ENCODE results near the gene RNF144B.
"Not testable (repeated sequence)": the region's sequence is repeated elsewhere in the genome, so short reads cannot be mapped to it uniquely, and the experiment has no call there.

RNF144B gene

GRCh38 chr6:18441251-18441979 is 54.3 kb downstream of the RNF144B start:
- Histone ChIP-seq H3K4me3 (no peak overlapping the region), H3K9ac (peak overlapping the region in 2 of 11 experiments; percentile 6 to 24; a peak in 2 of 22 replicates), H3K27ac (peak overlapping the region in 2 of 11 experiments; percentile 43 to 66; a peak in 3 of 22 replicates), H4K20me1 (peaks cover 0 to 7% (median 0%) of the 10 kb centered on the region in 11 experiments; a peak in 2 of 22 replicates), H3K4me2 (peak overlapping the region in 2 of 11 experiments; percentile 61 to 77; a peak in 4 of 22 replicates), H3K36me3 (peaks cover 0 to 74% (median 0%) of the 10 kb centered on the region in 11 experiments; a peak in 4 of 22 replicates), H3K9me3 (replicated peaks in 1 of 11) (peaks cover 0 to 5% (median 0%) of the 10 kb centered on the region in 11 experiments; a peak in 2 of 22 replicates), H3K4me1 (peaks cover 0 to 100% (median 0%) of the 10 kb centered on the region in 10 experiments; a peak in 7 of 20 replicates), H3K27me3 (no peaks in the 10 kb centered on the region)
- TF ChIP-seq Cebpa-rat (IDR thresholded peaks at IDR 0.05) = no peak

- no peak for TF ChIP-seq Cebpa-rat (IDR thresholded peaks at IDR 0.05)
- H3K27ac ChIP-seq = peak overlapping the region in 2 of 11 experiments; percentile 74 to 83; a peak in 3 of 22 replicates
- peaks cover 0 to 61% (median 0%) of the 10 kb centered on the region in 11 experiments; a peak in 4 of 22 replicates for H3K36me3 ChIP-seq
- no peaks in the 10 kb centered on the region for H3K9me3 ChIP-seq (replicated peaks in 1 of 11)
- H3K4me1 ChIP-seq = peaks cover 0 to 100% (median 0%) of the 10 kb centered on the region in 10 experiments; a peak in 5 of 20 replicates
- H3K4me2 ChIP-seq = peak overlapping the region in 2 of 11 experiments; percentile 72 to 77; a peak in 4 of 22 replicates
- no peak overlapping the region for H3K4me3 ChIP-seq
- peak overlapping the region in 1 of 11 experiments; percentile 68; a peak in 1 of 22 replicates for H3K9ac ChIP-seq
- H4K20me1 ChIP-seq = peaks cover 0 to 29% (median 0%) of the 10 kb centered on the region in 11 experiments; a peak in 3 of 22 replicates
- no peaks in the 10 kb centered on the region for H3K27me3 ChIP-seq
Observed at GRCh38 chr6:18444111-18444510, 57.0 kb downstream of the RNF144B start.

GRCh38 chr6:18445228-18445627 is 58.1 kb downstream of the RNF144B start:
- peak overlapping the region in 2 of 11 experiments; percentile 72 to 77; a peak in 4 of 22 replicates for H3K4me2 ChIP-seq
- no peaks in the 10 kb centered on the region for H3K27me3 ChIP-seq
- no peak for TF ChIP-seq Cebpa-rat (IDR thresholded peaks at IDR 0.05)
- H3K27ac ChIP-seq = peak overlapping the region in 3 of 11 experiments; percentile 18 to 83 (median 74); a peak in 5 of 22 replicates
- peaks cover 0 to 50% (median 0%) of the 10 kb centered on the region in 11 experiments; a peak in 4 of 22 replicates for H3K36me3 ChIP-seq
- no peak overlapping the region for H3K4me3 ChIP-seq
- H4K20me1 ChIP-seq = peaks cover 0 to 29% (median 0%) of the 10 kb centered on the region in 11 experiments; a peak in 3 of 22 replicates
- no peaks in the 10 kb centered on the region for H3K9me3 ChIP-seq (replicated peaks in 1 of 11)
- peak overlapping the region in 2 of 11 experiments; percentile 59 to 74; a peak in 3 of 22 replicates for H3K9ac ChIP-seq
- H3K4me1 ChIP-seq = peaks cover 0 to 97% (median 0%) of the 10 kb centered on the region in 10 experiments; a peak in 5 of 20 replicates

GRCh38 chr6:18446771-18447170 is 59.6 kb downstream of the RNF144B start:
- TF ChIP-seq Cebpa-rat (IDR thresholded peaks at IDR 0.05) = no peak
- peaks cover 0 to 44% (median 0%) of the 10 kb centered on the region in 11 experiments; a peak in 3 of 22 replicates for H4K20me1 ChIP-seq
- H3K4me3 ChIP-seq = no peak overlapping the region

GRCh38 chr6:18447552-18447951 is 60.4 kb downstream of the RNF144B start:
- no peaks in the 10 kb centered on the region for H3K27me3 ChIP-seq
- H3K27ac ChIP-seq = no peak overlapping the region
- H3K4me2 ChIP-seq = peak overlapping the region in 2 of 11 experiments; percentile 72 to 77; a peak in 4 of 22 replicates
- H3K4me3 ChIP-seq = no peak overlapping the region
- peak overlapping the region in 1 of 11 experiments; percentile 1; a peak in 1 of 22 replicates for H3K9ac ChIP-seq
- peaks cover 0 to 41% (median 0%) of the 10 kb centered on the region in 11 experiments; a peak in 3 of 22 replicates for H3K36me3 ChIP-seq
- peaks cover 0 to 85% (median 0%) of the 10 kb centered on the region in 10 experiments; a peak in 5 of 20 replicates for H3K4me1 ChIP-seq
- TF ChIP-seq Cebpa-rat (IDR thresholded peaks at IDR 0.05) = no peak
- H4K20me1 ChIP-seq = peaks cover 0 to 50% (median 0%) of the 10 kb centered on the region in 11 experiments; a peak in 3 of 22 replicates
- no peaks in the 10 kb centered on the region for H3K9me3 ChIP-seq (replicated peaks in 1 of 11)

More at GRCh38 chr6:18446771-18447170, 59.6 kb downstream of the RNF144B start:
- peaks cover 0 to 93% (median 0%) of the 10 kb centered on the region in 10 experiments; a peak in 5 of 20 replicates for H3K4me1 ChIP-seq
- no peaks in the 10 kb centered on the region for H3K27me3 ChIP-seq
- peaks cover 0 to 44% (median 0%) of the 10 kb centered on the region in 11 experiments; a peak in 4 of 22 replicates for H3K36me3 ChIP-seq
- peak overlapping the region in 2 of 11 experiments; percentile 72 to 77; a peak in 4 of 22 replicates for H3K4me2 ChIP-seq
- peak overlapping the region in 2 of 11 experiments; percentile 74 to 83; a peak in 2 of 22 replicates for H3K27ac ChIP-seq
- H3K9ac ChIP-seq = no peak overlapping the region
- no peaks in the 10 kb centered on the region for H3K9me3 ChIP-seq (replicated peaks in 1 of 11)

GRCh38 chr6:18451756-18452155 is 64.6 kb downstream of the RNF144B start:
- Histone ChIP-seq H3K27ac (no peak overlapping the region), H4K20me1 (peaks cover 0 to 89% (median 0%) of the 10 kb centered on the region in 11 experiments; a peak in 4 of 22 replicates), H3K27me3 (no peaks in the 10 kb centered on the region), H3K4me1 (peaks cover 0 to 43% (median 0%) of the 10 kb centered on the region in 10 experiments; a peak in 4 of 20 replicates), H3K4me2 (no peak overlapping the region), H3K9ac (no peak overlapping the region), H3K4me3 (no peak overlapping the region), H3K9me3 (replicated peaks in 1 of 11) (no peaks in the 10 kb centered on the region), H3K36me3 (peaks cover 0 to 56% (median 0%) of the 10 kb centered on the region in 11 experiments; a peak in 4 of 22 replicates)
- no peak for TF ChIP-seq Cebpa-rat (IDR thresholded peaks at IDR 0.05)

GRCh38 chr6:18454446-18454845 is 67.3 kb downstream of the RNF144B start:
- H3K9ac ChIP-seq = no peak overlapping the region
- TF ChIP-seq Cebpa-rat (IDR thresholded peaks at IDR 0.05) = no peak
- no peaks in the 10 kb centered on the region for H3K27me3 ChIP-seq
- H3K4me1 ChIP-seq = peaks cover 0 to 18% (median 0%) of the 10 kb centered on the region in 10 experiments; a peak in 4 of 20 replicates
- H3K36me3 ChIP-seq = peaks cover 0 to 76% (median 0%) of the 10 kb centered on the region in 11 experiments; a peak in 6 of 22 replicates
- H3K27ac ChIP-seq = no peak overlapping the region
- H3K4me2 ChIP-seq = no peak overlapping the region
- no peak overlapping the region for H3K4me3 ChIP-seq
- peaks cover 0 to 93% (median 0%) of the 10 kb centered on the region in 11 experiments; a peak in 4 of 22 replicates for H4K20me1 ChIP-seq
- H3K9me3 ChIP-seq (replicated peaks in 1 of 11) = peaks cover 0 to 3% (median 0%) of the 10 kb centered on the region in 11 experiments; a peak in 1 of 22 replicates

- Histone ChIP-seq H3K9me3 (replicated peaks in 1 of 11) (peaks cover 0 to 9% (median 0%) of the 10 kb centered on the region in 11 experiments; a peak in 4 of 22 replicates), H4K20me1 (peaks cover 0 to 93% (median 0%) of the 10 kb centered on the region in 11 experiments; a peak in 4 of 22 replicates), H3K36me3 (peaks cover 0 to 90% (median 0%) of the 10 kb centered on the region in 11 experiments; a peak in 7 of 22 replicates), H3K27ac (no peak overlapping the region), H3K4me2 (no peak overlapping the region), H3K4me3 (no peak overlapping the region), H3K9ac (no peak overlapping the region), H3K27me3 (no peaks in the 10 kb centered on the region), H3K4me1 (peaks cover 0 to 12% (median 0%) of the 10 kb centered on the region in 10 experiments; a peak in 2 of 20 replicates)
- no peak for TF ChIP-seq Cebpa-rat (IDR thresholded peaks at IDR 0.05)
Observed at GRCh38 chr6:18457065-18457737, 70.1 kb downstream of the RNF144B start.

- not testable (repeated sequence) for H3K4me2 ChIP-seq; H3K9ac ChIP-seq; H3K4me3 ChIP-seq; H3K9me3 ChIP-seq (replicated peaks in 1 of 11); H3K27ac ChIP-seq; H3K27me3 ChIP-seq
- Histone ChIP-seq H3K36me3 (peaks cover 0 to 93% (median 0%) of the 10 kb centered on the region in 11 experiments; a peak in 7 of 22 replicates), H4K20me1 (peaks cover 0 to 93% (median 0%) of the 10 kb centered on the region in 11 experiments; a peak in 3 of 22 replicates), H3K4me1 (peaks cover 0 to 17% (median 0%) of the 10 kb centered on the region in 10 experiments; a peak in 2 of 20 replicates)
Observed at GRCh38 chr6:18458086-18458485, 70.9 kb downstream of the RNF144B start.
